HepG2 (cell line): ENCODE results near the gene FRMD1. TPM values are rescaled to one million over a fixed set of nuclear protein-coding genes. Genes with fewer than 3 reads are reported as not detected.

ENCODE experiments used
- ATAC-seq: fragments of 200-7000 bp; cut with Tn5 transposase; 3 replicates; pipeline ENCODE4 v1.9.1; 2020; ENCODE audit warnings: mild to moderate bottlenecking, moderate library complexity
- BruUV-seq: library from RNA; stranded (reverse); fragments of 400-500 nt; replicated peaks from 2 replicates; lab custom pipeline; 2021; lab: Mats Ljungman, UMichigan
- CTCF ChIA-PET: fragments of 300-600 bp; formaldehyde crosslinking; extraction: SDS; loops from one replicate; lab custom pipeline; 2021; ENCODE audit warnings: low total read pairs, inconsistent platforms, low intra/inter-chr PET ratio; lab: Yijun Ruan, JAX
- POLR2A ChIA-PET: fragments of 350-600 bp; sonication (Branson Sonifier 250); formaldehyde crosslinking; loops from one replicate; lab custom pipeline; 2020; ENCODE audit warnings: antibody characterized with exemption, inconsistent platforms; lab: Yijun Ruan, JAX
- DNase-seq: peaks from one replicate; pipeline ENCODE4 v3.0.0-alpha.2; 2015; ENCODE audit warnings: low spot score
- FAIRE-seq: peaks from 3 replicates; lab custom pipeline; 2011; peaks lifted over from hg19 to GRCh38; lab: Jason Lieb, UNC
- H2AFZ ChIP-seq: one replicate; pipeline ENCODE4 v1.6.1; 2011; ENCODE audit warnings: low read length, inconsistent platforms
- H3K27ac ChIP-seq: fragments of 300-600 bp; 3 replicates; pipeline ENCODE4 v1.8.0; 2011; ENCODE audit warnings: mixed run types, mild to moderate bottlenecking, mixed read lengths, low read length, inconsistent platforms; ENCODE audit not compliant: insufficient read depth; ENCODE audit errors: extremely low read length
- H3K27me3 ChIP-seq, 2 experiments: fragments of 200-600 bp in 1 of 2; 2 replicates in 1 of 2; 3 replicates in 1 of 2; pipeline versions ENCODE4 v1.6.0 to v1.8.0; 2011; ENCODE audit warnings: low read length in 2 of 2, mild to moderate bottlenecking in 2 of 2, moderate library complexity in 2 of 2, inconsistent platforms in 1 of 2; ENCODE audit not compliant: insufficient read depth in 2 of 2, control insufficient read depth in 1 of 2
- H3K36me3 ChIP-seq, 2 experiments: fragments of 200-600 bp in 1 of 2; replicated peaks in 1 of 2; 2 replicates in 1 of 2; 3 replicates in 1 of 2; pipeline versions ENCODE4 v1.5.1 to v1.8.0; 2011; ENCODE audit warnings: low read length in 2 of 2, inconsistent platforms in 1 of 2; ENCODE audit not compliant: insufficient read depth in 2 of 2, control insufficient read depth in 1 of 2
- H3K4me1 ChIP-seq: 2 replicates; pipeline ENCODE4 v1.5.1; 2012; ENCODE audit warnings: low read length, inconsistent platforms; ENCODE audit not compliant: insufficient read depth
- H3K4me2 ChIP-seq: 2 replicates; pipeline ENCODE4 v1.6.0; 2011; ENCODE audit warnings: low read depth, low read length, inconsistent platforms
- H3K4me3 ChIP-seq, 3 experiments: fragments of 200-600 bp in 1 of 3; sonication (generic), shearing (Covaris generic) in 1 of 3; replicated peaks in 1 of 3; 2 replicates each; pipeline ENCODE4 v1.5.1; 2011 to 2016; ENCODE audit warnings: low read length in 3 of 3, inconsistent platforms in 2 of 3, low read depth in 2 of 3, mild to moderate bottlenecking in 2 of 3, control low read depth in 1 of 3, mixed read lengths in 1 of 3; ENCODE audit not compliant: insufficient read depth in 1 of 3
- H3K79me2 ChIP-seq: one replicate; pipeline ENCODE4 v1.6.1; 2011; ENCODE audit warnings: low read length, inconsistent platforms; ENCODE audit not compliant: insufficient read depth
- H3K9ac ChIP-seq: 2 replicates; pipeline ENCODE4 v1.6.0; 2011; ENCODE audit warnings: mild to moderate bottlenecking, low read depth, low read length, inconsistent platforms; ENCODE audit not compliant: insufficient read depth
- H3K9me3 ChIP-seq: 2 replicates; pipeline ENCODE4 v1.5.1; 2012; ENCODE audit warnings: mild to moderate bottlenecking, low read length
- H4K20me1 ChIP-seq: 2 replicates; pipeline ENCODE4 v1.6.0; 2011; ENCODE audit warnings: inconsistent platforms, mild to moderate bottlenecking, low read length, moderate library complexity; ENCODE audit not compliant: insufficient read depth
- BCL6 ChIP-seq: IDR thresholded peaks from 2 replicates; pipeline ENCODE4 v1.6.1; 2016; ENCODE audit warnings: missing genetic modification reagents, missing compliant biosample characterization
- BHLHE40 ChIP-seq: IDR thresholded peaks from 2 replicates; pipeline ENCODE4 v1.6.1; 2011; ENCODE audit warnings: low read length, improper control_type of control experiment
- CREB1 ChIP-seq, 2 experiments: fragments of 450-650 bp in 1 of 2; IDR thresholded peaks; 2 replicates each; pipeline ENCODE4 v1.6.1; 2016 to 2017; ENCODE audit warnings: control low read depth in 1 of 2, mild to moderate bottlenecking in 1 of 2, missing compliant biosample characterization in 1 of 2, missing genetic modification characterization in 1 of 2
- GTF3A ChIP-seq: sonication (generic); formaldehyde crosslinking; conservative IDR thresholded peaks from 2 replicates; pipeline ENCODE4 v1.4.0; 2020; ENCODE audit warnings: mild to moderate bottlenecking, missing genetic modification reagents
- MIER3 ChIP-seq: IDR thresholded peaks from 2 replicates; pipeline ENCODE4 v1.6.1; 2016; ENCODE audit warnings: missing compliant biosample characterization, borderline replicate concordance
- MYPOP ChIP-seq: sonication (generic); formaldehyde crosslinking; IDR thresholded peaks from 2 replicates; pipeline ENCODE4 v1.8.1; 2023; ENCODE audit warnings: mild to moderate bottlenecking, moderate library complexity, missing genetic modification reagents
- NR2F6 ChIP-seq, 2 experiments: IDR thresholded peaks; 2 replicates each; pipeline ENCODE4 v1.6.1; 2016; ENCODE audit warnings: antibody characterized with exemption in 1 of 2, mild to moderate bottlenecking in 1 of 2
- PRDM4 ChIP-seq: sonication (generic); formaldehyde crosslinking; IDR thresholded peaks from 2 replicates; pipeline ENCODE4 v1.9.0; 2021; ENCODE audit warnings: missing genetic modification reagents, borderline replicate concordance
- SP5 ChIP-seq: IDR thresholded peaks from 2 replicates; pipeline ENCODE4 v1.6.1; 2016; ENCODE audit warnings: low read depth, borderline replicate concordance
- SRY ChIP-seq: sonication (generic); formaldehyde crosslinking; IDR thresholded peaks from 2 replicates; pipeline ENCODE4 v1.8.0; 2022; ENCODE audit warnings: mild to moderate bottlenecking, missing genetic modification reagents
- TBL1XR1 ChIP-seq: fragments of 150-350 bp; IDR thresholded peaks from 2 replicates; pipeline ENCODE4 v1.6.1; 2014; ENCODE audit warnings: borderline replicate concordance, low read length; ENCODE audit not compliant: partially characterized antibody
- ZEB1 ChIP-seq: IDR thresholded peaks from 2 replicates; pipeline ENCODE4 v1.6.1; 2012; ENCODE audit warnings: mild to moderate bottlenecking, low read depth, inconsistent platforms; ENCODE audit not compliant: insufficient replicate concordance
- ZFYVE20 ChIP-seq: sonication (generic); formaldehyde crosslinking; IDR thresholded peaks from 2 replicates; pipeline ENCODE4 v1.8.0; 2023; ENCODE audit warnings: low read depth, mild to moderate bottlenecking, moderate library complexity, missing genetic modification reagents, borderline replicate concordance
- ZNF24 ChIP-seq: fragments of 450-650 bp; IDR thresholded peaks from 2 replicates; pipeline ENCODE4 v1.6.1; 2017; ENCODE audit warnings: antibody characterized with exemption, mild to moderate bottlenecking
- ZNF333 ChIP-seq: sonication (generic); formaldehyde crosslinking; IDR thresholded peaks from 2 replicates; pipeline ENCODE4 v1.4.0; 2020; ENCODE audit warnings: mild to moderate bottlenecking, missing genetic modification reagents, borderline replicate concordance
- ZNF563 ChIP-seq: sonication (generic); formaldehyde crosslinking; IDR thresholded peaks from 2 replicates; pipeline ENCODE4 v1.8.0; 2022; ENCODE audit warnings: mild to moderate bottlenecking, moderate library complexity, missing genetic modification reagents
- ZNF607 ChIP-seq: sonication (generic); formaldehyde crosslinking; IDR thresholded peaks from 2 replicates; pipeline ENCODE4 v1.5.1; 2020; ENCODE audit warnings: missing genetic modification reagents, mild to moderate bottlenecking, borderline replicate concordance
- WGBS: methylation state at CpG from one replicate; pipeline ENCODE4 v1.1.6; 2017; ENCODE audit warnings: low lambda C conversion rate; 5-methylcytosine and 5-hydroxymethylcytosine counted together
- in situ Hi-C: cut with HindIII; loops from 2 replicates; pipeline ENCODE4 v1.10.0; 2017; ENCODE audit warnings: low pct_unique_long_range_greater_than_20kb; ENCODE audit not compliant: extremely low pct_ligation_motif_present
- intact Hi-C: fragments of 100-400 bp; cut with micrococcal nuclease; formaldehyde crosslinking; loops from one replicate; pipeline ENCODE4 v1.10.0; 2022; ENCODE audit not compliant: unreplicated experiment
- polyA plus RNA-seq, 8 experiments: library from polyadenylated mRNA; depleted of rRNA in 3 of 8; stranded (reverse) in 7 of 8; unstranded in 1 of 8; fragments of >200 nt; fragmentation: Illumina TruSeq in 4 of 8; extraction: Trizol in 4 of 8; gene quantifications; 2 replicates each; pipeline versions ENCODE4 v1.2.1 to v1.2.3, GENCODE V29; 2011 to 2016; ENCODE audit warnings: low read depth in 4 of 8, missing spikeins in 1 of 8, mixed read lengths in 1 of 8; ENCODE audit not compliant: insufficient read depth in 1 of 8
- total RNA-seq, 5 experiments: library from RNA; depleted of rRNA; stranded (reverse); fragments of >200 nt; fragmentation: Illumina TruSeq; extraction: Trizol; gene quantifications; 2 replicates each; pipeline ENCODE4 v1.2.3, GENCODE V29; 2016; ENCODE audit warnings: low read depth in 1 of 5
- TF ChIP-seq, protein P1 (sequence below): IDR thresholded peaks from 2 replicates; pipeline ENCODE4 v1.6.1; 2012; ENCODE audit warnings: low read length, improper control_type of control experiment

FRMD1 gene
- total and polyA plus RNA-seq, 2 of the 13 experiments (the other 11 are each of a cell fraction or from before 2014, with no cell fraction given), result 0.01 TPM; not detected in 1

DNA sequence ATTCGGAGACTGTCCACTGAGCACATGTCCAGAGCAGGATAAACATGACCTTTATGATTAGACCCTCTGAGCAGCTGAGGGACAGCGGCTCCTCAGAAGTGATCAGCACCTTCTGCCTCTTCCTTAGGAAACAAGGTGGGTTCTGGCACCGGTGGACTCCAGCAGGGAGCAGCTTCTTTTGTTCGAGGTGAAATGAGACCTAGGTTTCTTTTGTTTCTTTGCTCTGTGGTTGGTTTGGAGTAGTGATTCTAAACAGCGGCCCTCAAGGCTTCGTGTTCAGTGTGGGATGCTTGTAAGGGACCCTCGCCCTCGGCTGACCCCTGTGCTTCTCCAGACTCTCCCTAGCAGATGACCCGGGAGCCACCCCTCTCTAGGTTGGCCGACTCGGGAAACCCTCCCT is 14.6 kb upstream of the FRMD1 start (continued):
- no peak for TF ChIP-seq MYPOP (CRISPR knock-in tag)
- no peak for TF ChIP-seq BHLHE40
- no peak for TF ChIP-seq PRDM4 (CRISPR knock-in tag)
- no peak for TF ChIP-seq ZFYVE20
- TF ChIP-seq GTF3A (CRISPR knock-in tag), result no peak
- no peak for TF ChIP-seq CREB1 (IDR thresholded peaks at IDR 0.05)
- no peak for TF ChIP-seq CREB1 (CRISPR knock-in tag; IDR thresholded peaks at IDR 0.05)
- no peak for TF ChIP-seq ZNF333 (CRISPR knock-in tag)

DNA sequence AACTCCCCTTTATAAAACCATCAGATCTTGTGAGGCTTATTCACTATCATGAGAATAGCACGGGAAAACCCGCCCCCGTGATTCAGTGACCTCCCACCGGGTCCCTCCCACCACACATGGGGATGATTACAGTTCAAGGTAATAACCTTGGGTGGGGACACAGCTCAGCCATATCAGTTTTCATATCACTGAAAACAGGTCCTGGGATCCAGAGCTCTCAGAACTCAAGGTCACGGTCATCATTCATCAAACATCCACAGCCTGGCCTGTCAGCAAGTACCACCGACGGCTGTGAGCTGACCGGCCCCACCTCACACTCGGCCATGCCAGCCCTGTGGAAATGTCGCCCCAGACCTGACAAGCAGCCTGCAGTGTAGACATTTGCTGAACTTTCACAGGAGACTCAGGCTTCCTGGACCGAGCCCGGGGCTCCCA is 14.1 kb upstream of the FRMD1 start:
- DNase-seq, result peak; percentile 69
- H3K4me3 ChIP-seq, result no peak overlapping the region
- 17% methylated on average over 10 of the region's 12 CpGs for WGBS
- FAIRE-seq, result no peak
- intact Hi-C loops, result no loop called here
- H3K27ac ChIP-seq, result no peak overlapping the region
- no peaks in the 10 kb centered on the region for H3K79me2 ChIP-seq
- peaks cover 27% of the 10 kb centered on the region for H3K4me1 ChIP-seq
- ChIA-PET CTCF (no interaction called here), POLR2A (no interaction called here)
- no peaks in the 10 kb centered on the region for H3K9me3 ChIP-seq
- no peaks in the 10 kb centered on the region for H4K20me1 ChIP-seq
- H3K9ac ChIP-seq, result no peak overlapping the region
- in situ Hi-C loops, result no loop called here
- H3K36me3 ChIP-seq, result no peaks in the 10 kb centered on the region
- BruUV-seq, result no TSS peak
- no peak overlapping the region for H3K4me2 ChIP-seq
- no peak overlapping the region for H2AFZ ChIP-seq
- ATAC-seq, result peak; percentile 21
- H3K27me3 ChIP-seq, result peaks cover 7 to 68% of the 10 kb centered on the region in 2 experiments; a peak in 4 of 5 replicates
- no peak for TF ChIP-seq ZNF607 (CRISPR knock-in tag)
- TF ChIP-seq SRY (CRISPR knock-in tag), result 0 out of 2 replicates have a peak, but pooled peaks have one; percentile 30
- 0 out of 2 replicates have a peak, but pooled peaks have one; percentile 18 for TF ChIP-seq SP5
- no peak for TF ChIP-seq TBL1XR1
- TF ChIP-seq, protein P1, sequence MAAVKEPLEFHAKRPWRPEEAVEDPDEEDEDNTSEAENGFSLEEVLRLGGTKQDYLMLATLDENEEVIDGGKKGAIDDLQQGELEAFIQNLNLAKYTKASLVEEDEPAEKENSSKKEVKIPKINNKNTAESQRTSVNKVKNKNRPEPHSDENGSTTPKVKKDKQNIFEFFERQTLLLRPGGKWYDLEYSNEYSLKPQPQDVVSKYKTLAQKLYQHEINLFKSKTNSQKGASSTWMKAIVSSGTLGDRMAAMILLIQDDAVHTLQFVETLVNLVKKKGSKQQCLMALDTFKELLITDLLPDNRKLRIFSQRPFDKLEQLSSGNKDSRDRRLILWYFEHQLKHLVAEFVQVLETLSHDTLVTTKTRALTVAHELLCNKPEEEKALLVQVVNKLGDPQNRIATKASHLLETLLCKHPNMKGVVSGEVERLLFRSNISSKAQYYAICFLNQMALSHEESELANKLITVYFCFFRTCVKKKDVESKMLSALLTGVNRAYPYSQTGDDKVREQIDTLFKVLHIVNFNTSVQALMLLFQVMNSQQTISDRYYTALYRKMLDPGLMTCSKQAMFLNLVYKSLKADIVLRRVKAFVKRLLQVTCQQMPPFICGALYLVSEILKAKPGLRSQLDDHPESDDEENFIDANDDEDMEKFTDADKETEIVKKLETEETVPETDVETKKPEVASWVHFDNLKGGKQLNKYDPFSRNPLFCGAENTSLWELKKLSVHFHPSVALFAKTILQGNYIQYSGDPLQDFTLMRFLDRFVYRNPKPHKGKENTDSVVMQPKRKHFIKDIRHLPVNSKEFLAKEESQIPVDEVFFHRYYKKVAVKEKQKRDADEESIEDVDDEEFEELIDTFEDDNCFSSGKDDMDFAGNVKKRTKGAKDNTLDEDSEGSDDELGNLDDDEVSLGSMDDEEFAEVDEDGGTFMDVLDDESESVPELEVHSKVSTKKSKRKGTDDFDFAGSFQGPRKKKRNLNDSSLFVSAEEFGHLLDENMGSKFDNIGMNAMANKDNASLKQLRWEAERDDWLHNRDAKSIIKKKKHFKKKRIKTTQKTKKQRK, result no peak
- no peak for TF ChIP-seq ZNF563 (CRISPR knock-in tag)
- no peak for TF ChIP-seq MIER3 (CRISPR knock-in tag)
- peak; percentile 68 for TF ChIP-seq BCL6 (CRISPR knock-in tag)
- TF ChIP-seq ZEB1, result no peak
- no peak for TF ChIP-seq ZNF24
- TF ChIP-seq NR2F6 (IDR thresholded peaks at IDR 0.05), result 0 out of 2 replicates have a peak, but pooled peaks have one; percentile 29
- no peak for TF ChIP-seq NR2F6 (CRISPR knock-in tag; IDR thresholded peaks at IDR 0.05)
